Mesenchymal stem cell (in vitro differentiated cells and primary cell): ENCODE measurements around the gene KANSL3. TPM values are rescaled to one million over a fixed set of nuclear protein-coding genes. Genes with fewer than 3 reads are reported as not detected.

Source experiments
- DNase-seq: peaks from one replicate; pipeline ENCODE4 v3.0.0-alpha.2; 2013
- H2AFZ ChIP-seq: one replicate; pipeline ENCODE4 v1.6.1; 2013; ENCODE audit warnings: low read depth, mild to moderate bottlenecking, control low read depth, inconsistent platforms, low read length, moderate library complexity
- H2AK5ac ChIP-seq: 2 replicates; pipeline ENCODE4 v1.6.1; 2013; ENCODE audit warnings: low read length, moderate library complexity, mild to moderate bottlenecking, inconsistent platforms; ENCODE audit not compliant: severe bottlenecking
- H2BK120ac ChIP-seq: one replicate; pipeline ENCODE4 v1.6.1; 2013; ENCODE audit warnings: low read depth, mild to moderate bottlenecking, inconsistent platforms, low read length, moderate library complexity
- H2BK12ac ChIP-seq, 2 experiments: one replicate each; pipeline ENCODE4 v1.6.1; 2013; ENCODE audit warnings: inconsistent platforms in 2 of 2, low read length in 2 of 2, mild to moderate bottlenecking in 2 of 2, moderate library complexity in 2 of 2, control low read depth in 1 of 2
- H2BK15ac ChIP-seq: one replicate; pipeline ENCODE4 v1.6.1; 2013; ENCODE audit warnings: mild to moderate bottlenecking, low read depth, inconsistent platforms; ENCODE audit not compliant: poor library complexity, severe bottlenecking
- H2BK5ac ChIP-seq: 2 replicates; pipeline ENCODE4 v1.6.1; 2013; ENCODE audit warnings: low read depth, mild to moderate bottlenecking, low read length, control low read depth, inconsistent platforms; ENCODE audit not compliant: poor library complexity, severe bottlenecking
- H3K14ac ChIP-seq, 2 experiments: one replicate each; pipeline ENCODE4 v1.6.1; 2013; ENCODE audit warnings: inconsistent platforms in 2 of 2, low read length in 2 of 2, control low read depth in 1 of 2, mild to moderate bottlenecking in 1 of 2, moderate library complexity in 1 of 2
- H3K18ac ChIP-seq, 2 experiments: one replicate each; pipeline ENCODE4 v1.6.1; 2013; ENCODE audit warnings: inconsistent platforms in 2 of 2, low read length in 2 of 2, control low read depth in 1 of 2, low read depth in 1 of 2, mild to moderate bottlenecking in 1 of 2
- H3K23ac ChIP-seq, 2 experiments: one replicate each; pipeline ENCODE4 v1.6.1; 2013; ENCODE audit warnings: inconsistent platforms in 2 of 2, low read length in 2 of 2, mild to moderate bottlenecking in 2 of 2, moderate library complexity in 2 of 2, control low read depth in 1 of 2
- H3K27ac ChIP-seq: 2 replicates; pipeline ENCODE4 v1.5.1; 2013; ENCODE audit warnings: mild to moderate bottlenecking, moderate library complexity, low read length, control low read depth, inconsistent platforms; ENCODE audit not compliant: poor library complexity, severe bottlenecking
- H3K27me3 ChIP-seq, 2 experiments: 2 replicates each; pipeline versions ENCODE4 v1.6.1 to v1.7.0; 2013; ENCODE audit warnings: low read length in 2 of 2, mild to moderate bottlenecking in 2 of 2, moderate library complexity in 2 of 2, control low read depth in 1 of 2, inconsistent platforms in 1 of 2; ENCODE audit not compliant: control insufficient read depth in 1 of 2, insufficient read depth in 1 of 2
- H3K36me3 ChIP-seq, 2 experiments: 2 replicates each; pipeline versions ENCODE4 v1.6.1 to v1.7.0; 2013; ENCODE audit warnings: low read length in 2 of 2, control low read depth in 1 of 2, inconsistent platforms in 1 of 2, low read depth in 1 of 2, mild to moderate bottlenecking in 1 of 2; ENCODE audit not compliant: insufficient read depth in 2 of 2, control insufficient read depth in 1 of 2
- H3K4ac ChIP-seq, 2 experiments: one replicate each; pipeline ENCODE4 v1.6.1; 2013; ENCODE audit warnings: inconsistent platforms in 2 of 2, low read length in 2 of 2, mild to moderate bottlenecking in 2 of 2, moderate library complexity in 2 of 2, control low read depth in 1 of 2, low read depth in 1 of 2
- H3K4me1 ChIP-seq: 2 replicates; pipeline ENCODE4 v1.6.1; 2013; ENCODE audit warnings: low read depth, low read length, control low read depth; ENCODE audit not compliant: control insufficient read depth, insufficient read depth
- H3K4me2 ChIP-seq: 2 replicates; pipeline ENCODE4 v1.6.1; 2013; ENCODE audit warnings: low read length, mild to moderate bottlenecking, inconsistent platforms; ENCODE audit not compliant: poor library complexity, severe bottlenecking
- H3K4me3 ChIP-seq, 2 experiments: 2 replicates each; pipeline versions ENCODE4 v1.5.1 to v1.7.0; 2013; ENCODE audit warnings: low read length in 2 of 2, mild to moderate bottlenecking in 2 of 2, control low read depth in 1 of 2, low read depth in 1 of 2; ENCODE audit not compliant: insufficient read depth in 1 of 2
- H3K79me1 ChIP-seq: replicated peaks from 2 replicates; pipeline ENCODE4 v1.6.1; 2013; ENCODE audit warnings: mild to moderate bottlenecking, control low read depth, low read length, inconsistent platforms; ENCODE audit not compliant: poor library complexity, severe bottlenecking
- H3K9ac ChIP-seq: 2 replicates; pipeline ENCODE4 v1.7.0; 2013; ENCODE audit warnings: mild to moderate bottlenecking, low read length, moderate library complexity
- H3K9me3 ChIP-seq: 2 replicates; pipeline ENCODE4 v1.7.0; 2013; ENCODE audit warnings: mild to moderate bottlenecking, low read length; ENCODE audit not compliant: control insufficient read depth
- H4K8ac ChIP-seq: one replicate; pipeline ENCODE4 v1.6.1; 2013; ENCODE audit warnings: inconsistent platforms, mild to moderate bottlenecking, low read length, moderate library complexity
- H4K91ac ChIP-seq: one replicate; pipeline ENCODE4 v1.6.1; 2013; ENCODE audit warnings: mild to moderate bottlenecking, low read length, inconsistent platforms
- WGBS: methylation state at CpG from one replicate; pipeline ENCODE4 v1.1.7; 2013; ENCODE audit warnings: mixed read lengths; 5-methylcytosine and 5-hydroxymethylcytosine counted together
- polyA plus RNA-seq, 2 experiments: library from polyadenylated mRNA; stranded (reverse); fragments of 200-250 nt; gene quantifications; one replicate each; pipeline ENCODE4 v1.2.3, GENCODE V29; 2013

The KANSL3 gene
- polyA plus RNA-seq (2013, experiment 1 of 2): 10.5 TPM
- polyA plus RNA-seq (2013, experiment 2 of 2): 10.7 TPM

DNA sequence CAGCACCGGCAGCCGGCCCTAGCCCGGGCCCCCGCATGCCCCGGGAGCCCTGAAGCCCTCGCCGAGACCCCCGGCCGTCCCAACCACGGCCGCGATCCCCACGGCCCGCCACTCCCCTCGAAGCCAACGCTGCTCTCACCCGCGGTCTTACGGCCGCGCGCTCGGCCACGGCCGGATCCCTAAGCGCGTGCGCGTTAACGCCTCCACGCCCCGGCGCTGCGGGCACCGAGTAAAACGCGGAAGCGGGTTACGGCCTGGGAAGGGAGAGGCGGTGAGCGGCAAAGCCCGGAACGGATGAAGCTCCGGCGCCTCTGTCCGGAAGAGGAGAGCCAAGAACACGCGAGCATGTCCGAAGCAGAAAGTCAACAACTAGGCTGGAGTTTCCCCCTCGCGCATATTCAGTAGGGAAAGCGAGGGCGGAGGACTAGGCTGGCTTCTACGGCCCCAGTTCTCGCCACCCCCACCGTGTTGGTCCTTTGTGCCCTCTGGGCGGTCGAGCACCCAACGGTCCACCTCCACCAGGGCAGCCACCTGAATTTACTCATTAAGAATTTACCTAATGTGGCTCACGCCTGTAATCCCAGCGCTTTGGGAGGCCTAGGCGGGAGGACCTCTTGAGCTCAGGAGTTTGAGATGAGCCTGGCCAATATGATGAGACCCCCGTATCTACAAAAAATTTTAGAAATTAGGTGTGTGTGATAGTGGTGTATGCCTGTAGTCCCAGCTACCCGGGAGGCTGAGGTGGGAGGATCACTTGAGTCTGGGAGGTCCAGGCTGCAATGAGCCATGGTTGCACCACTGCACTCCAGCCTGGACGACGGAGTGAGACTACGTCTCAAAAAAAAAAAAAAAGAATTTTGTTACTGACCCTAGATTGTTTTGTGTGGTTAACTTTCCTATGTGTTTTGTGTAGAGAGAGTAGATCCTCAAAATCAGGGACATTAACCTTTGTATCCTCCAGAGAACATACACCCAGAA, at the start of gene KANSL3:
Gene KANSL3, minus strand, starts transcription at position 169 of the 978 bp plus-strand sequence. CDS start 1,177 bp downstream, outside the sequence.
- WGBS: 8% methylated on average over 66 of the region's 67 CpGs
- Histone ChIP-seq H3K18ac (peak within 1 kb of the TSS; percentile 82 to 92), H4K8ac (peak within 1 kb of the TSS; percentile 99), H2BK12ac (peak within 1 kb of the TSS in 1 of 2 experiments; percentile 81), H3K27me3 (no peaks in the 10 kb centered on the region), H2AK5ac (no peak within 1 kb of the TSS), H2AFZ (peak within 1 kb of the TSS; percentile 86), H2BK15ac (peak within 1 kb of the TSS; percentile 94), H3K79me1 (peaks cover 15% of the 10 kb centered on the region), H3K14ac (peak within 1 kb of the TSS; percentile 83 to 87), H3K9me3 (no peaks in the 10 kb centered on the region), H3K4me1 (peaks cover 6% of the 10 kb centered on the region), H3K9ac (peak within 1 kb of the TSS; percentile 95), H4K91ac (peak within 1 kb of the TSS; percentile 92), H3K4ac (peak within 1 kb of the TSS; percentile 57 to 73), H2BK5ac (peak within 1 kb of the TSS; percentile 63), H3K36me3 (peaks cover 3 to 15% of the 10 kb centered on the region in 2 experiments), H2BK120ac (peak within 1 kb of the TSS; percentile 96), H3K27ac (peak within 1 kb of the TSS; percentile 19), H3K23ac (peak within 1 kb of the TSS in 1 of 2 experiments; percentile 90), H3K4me3 (peak within 1 kb of the TSS; percentile 78 to 83), H3K4me2 (peak within 1 kb of the TSS; percentile 98)
- DNase-seq: peak; percentile 94

DNA sequence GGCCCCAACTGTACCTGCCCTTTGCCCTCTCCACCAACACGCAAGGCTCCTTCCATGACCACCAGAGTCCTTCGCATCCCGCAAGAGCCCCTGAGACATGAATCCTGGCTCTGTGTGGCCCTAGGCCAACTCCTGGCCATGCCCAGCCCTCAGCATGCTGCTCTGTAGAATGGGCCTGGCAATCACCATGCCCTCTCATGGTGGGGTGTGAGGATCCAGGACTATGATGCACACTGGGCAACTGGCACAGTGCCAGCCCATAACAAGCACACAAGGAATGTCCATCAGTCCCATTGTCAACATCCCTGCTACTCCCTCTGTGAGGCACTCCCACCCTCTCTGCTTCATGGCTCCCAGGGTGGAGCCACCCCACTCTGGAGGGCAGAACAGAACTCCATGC, 49.2 kb upstream of the KANSL3 start:
- Histone ChIP-seq H2AK5ac (no peak overlapping the region), H3K4me1 (peaks cover 18% of the 10 kb centered on the region), H4K8ac (no peak overlapping the region)

DNA sequence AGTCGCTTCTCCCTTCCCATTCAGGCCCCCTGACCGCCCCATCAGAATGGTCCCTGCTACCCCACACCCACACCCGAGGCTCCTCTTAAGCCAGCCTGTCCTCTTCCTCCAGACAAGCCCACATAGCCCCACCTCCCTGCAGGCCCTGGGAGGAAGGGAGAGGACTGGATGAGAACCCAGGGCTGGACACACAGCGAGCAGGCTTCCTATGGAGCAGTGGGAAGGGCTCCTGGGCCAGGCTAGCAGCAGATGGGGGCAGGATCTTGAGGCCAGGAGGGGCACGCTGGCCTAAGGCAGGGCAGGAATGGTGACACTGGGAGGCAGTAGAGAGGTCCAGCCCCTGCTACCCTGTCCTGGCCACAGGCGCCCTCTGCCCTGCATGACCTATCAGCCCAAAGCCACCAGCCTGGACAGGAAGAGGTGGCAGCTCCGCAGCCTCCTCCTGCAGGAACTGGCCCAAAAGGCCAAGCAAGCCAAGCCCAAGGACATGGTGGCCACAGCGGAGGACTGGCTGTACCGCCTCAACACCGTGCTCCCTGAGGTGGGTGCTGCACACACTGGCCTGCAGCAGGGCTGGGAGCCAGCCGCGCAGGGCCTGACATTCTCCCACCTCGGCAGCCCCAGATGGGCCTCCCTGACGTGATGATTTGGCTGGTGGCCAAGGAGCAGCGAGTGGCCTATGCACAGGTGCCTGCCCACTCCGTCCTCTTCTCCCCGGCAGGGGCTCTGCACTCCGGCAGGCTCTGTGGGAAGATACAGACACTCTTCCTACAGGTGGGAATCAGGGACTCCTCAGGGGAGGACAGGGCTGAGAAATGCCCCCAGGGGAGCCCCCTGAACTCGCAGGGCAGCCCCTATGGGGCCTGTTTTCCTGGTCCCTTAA, 47.7 kb upstream of the KANSL3 start:
- H2AK5ac ChIP-seq: no peak overlapping the region
- no peak overlapping the region for H4K8ac ChIP-seq
- no peak overlapping the region for H2BK120ac ChIP-seq
- H2BK5ac ChIP-seq: no peak overlapping the region
- no peaks in the 10 kb centered on the region for H3K36me3 ChIP-seq
- H3K14ac ChIP-seq: peak overlapping the region in 1 of 2 experiments; percentile 86
- no peaks in the 10 kb centered on the region for H3K9me3 ChIP-seq
- no peak for DNase-seq
- no peak overlapping the region for H4K91ac ChIP-seq
- no peak overlapping the region for H3K9ac ChIP-seq
- H3K27me3 ChIP-seq: peaks cover 8 to 43% of the 10 kb centered on the region in 2 experiments
- no peak overlapping the region for H3K23ac ChIP-seq
- WGBS: 87% methylated on average over 16 of the region's 19 CpGs
- H2BK12ac ChIP-seq: no peak overlapping the region
- H3K27ac ChIP-seq: no peak overlapping the region
- H2AFZ ChIP-seq: no peak overlapping the region
- no peak overlapping the region for H3K4ac ChIP-seq
- no peaks in the 10 kb centered on the region for H3K79me1 ChIP-seq
- H3K4me2 ChIP-seq: no peak overlapping the region
- H2BK15ac ChIP-seq: no peak overlapping the region
- H3K4me1 ChIP-seq: peaks cover 18% of the 10 kb centered on the region
- no peak overlapping the region for H3K4me3 ChIP-seq
- peak overlapping the region in 1 of 2 experiments; percentile 4 for H3K18ac ChIP-seq

More for the DNA sequence above, 49.2 kb upstream of the KANSL3 start:
- Histone ChIP-seq H3K14ac (no peak overlapping the region), H3K18ac (no peak overlapping the region), H3K79me1 (no peaks in the 10 kb centered on the region), H2BK12ac (no peak overlapping the region), H2AFZ (no peak overlapping the region), H2BK120ac (no peak overlapping the region), H3K4ac (no peak overlapping the region), H3K27ac (no peak overlapping the region), H3K23ac (no peak overlapping the region), H3K4me2 (no peak overlapping the region), H4K91ac (no peak overlapping the region), H2BK5ac (no peak overlapping the region), H3K9ac (no peak overlapping the region), H3K36me3 (no peaks in the 10 kb centered on the region), H3K4me3 (no peak overlapping the region), H3K9me3 (no peaks in the 10 kb centered on the region), H3K27me3 (peaks cover 8 to 43% of the 10 kb centered on the region in 2 experiments), H2BK15ac (no peak overlapping the region)
- no peak for DNase-seq
- 98% methylated on average over 3 of the region's 3 CpGs for WGBS
